ENCODE measurements around the gene ADARB1.
"Not testable (repeated sequence)": the region's sequence is repeated elsewhere in the genome, so short reads cannot be mapped to it uniquely, and the experiment has no call there.

Gene ADARB1

GRCh38 chr21:45074048-45074817, at the start of gene ADARB1:
TSS of gene ADARB1 (plus strand) at chr21:45074580. CDS start at chr21:45171657, 97,077 bp downstream.
- DNase-seq = no peak

GRCh38 chr21:45026066-45026745, 48.2 kb upstream of the ADARB1 start:
- DNase-seq = no peak

GRCh38 chr21:45026826-45027225, 47.6 kb upstream of the ADARB1 start:
- DNase-seq = no peak

- no peak for DNase-seq
Measured at GRCh38 chr21:45027241-45028196, 46.9 kb upstream of the ADARB1 start.

GRCh38 chr21:45028645-45029044, 45.7 kb upstream of the ADARB1 start:
- not testable (repeated sequence) for DNase-seq

- DNase-seq = no peak
Measured at GRCh38 chr21:45029298-45029947, 45.0 kb upstream of the ADARB1 start.

GRCh38 chr21:45029948-45030681, 44.3 kb upstream of the ADARB1 start:
- no peak for DNase-seq

- DNase-seq = no peak
Measured at GRCh38 chr21:45030682-45031570, 43.5 kb upstream of the ADARB1 start.

- DNase-seq = no peak
Measured at GRCh38 chr21:45031571-45032191, 42.7 kb upstream of the ADARB1 start.

- DNase-seq = no peak
Measured at GRCh38 chr21:45032332-45032731, 42.0 kb upstream of the ADARB1 start.

- DNase-seq = no peak
Measured at GRCh38 chr21:45032977-45033710, 41.2 kb upstream of the ADARB1 start.

- DNase-seq = no peak
Measured at GRCh38 chr21:45033791-45034555, 40.4 kb upstream of the ADARB1 start.

- no peak for DNase-seq
Measured at GRCh38 chr21:45034556-45035476, 39.6 kb upstream of the ADARB1 start.

- no peak for DNase-seq
Measured at GRCh38 chr21:45035477-45035848, 38.9 kb upstream of the ADARB1 start.

- DNase-seq = no peak
Measured at GRCh38 chr21:45036630-45037029, 37.8 kb upstream of the ADARB1 start.

GRCh38 chr21:45037986-45038385, 36.4 kb upstream of the ADARB1 start:
- no peak for DNase-seq

GRCh38 chr21:45039317-45040156, 34.8 kb upstream of the ADARB1 start:
- no peak for DNase-seq

Measured in NCI-H2081 treated with DMSO at 0.1 percent for 48 hours (cell line).